Measurements from ENCODE around the gene IGFL4.

The IGFL4 gene

DNA sequence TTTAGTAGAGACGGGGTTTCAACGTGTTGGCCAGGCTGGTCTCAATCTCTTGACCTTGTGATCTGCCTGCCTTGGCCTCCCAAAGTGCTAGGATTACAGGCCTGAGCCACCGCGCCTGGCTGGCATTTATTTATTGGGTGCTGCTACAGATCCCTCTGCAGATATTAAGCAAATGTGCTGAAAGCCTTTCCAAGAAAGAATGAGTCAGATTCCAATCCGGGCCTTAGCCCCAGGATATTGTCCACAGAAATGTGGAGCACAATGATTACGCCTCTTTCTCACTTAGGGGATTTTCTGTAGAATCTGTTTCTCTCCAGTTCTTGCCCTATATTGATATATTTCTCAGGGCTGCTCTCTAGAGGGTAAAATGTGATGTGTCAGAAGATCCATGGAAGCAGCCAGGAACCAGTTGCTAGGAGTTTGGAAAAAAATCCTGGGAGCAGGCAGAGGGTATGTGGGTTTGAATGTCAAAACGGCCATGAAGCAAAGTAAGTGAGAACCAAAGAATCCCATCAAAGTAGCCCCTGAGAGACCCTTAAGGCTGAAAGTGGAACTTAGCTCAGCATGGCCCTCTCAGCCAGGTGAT lies 24.8 kb upstream of the IGFL4 start:
- in situ Hi-C loops (cut with HindIII; ENCODE audit: low sequenced_read_pairs) = no loop called here

- in situ Hi-C loops (cut with HindIII; ENCODE audit: low sequenced_read_pairs) = no loop called here
Measured at GRCh38 chr19:46063201-46063600, 22.4 kb upstream of the IGFL4 start.

- in situ Hi-C loops (cut with HindIII; ENCODE audit: low sequenced_read_pairs) = no loop called here
Measured at GRCh38 chr19:46060012-46060411, 19.2 kb upstream of the IGFL4 start.

DNA sequence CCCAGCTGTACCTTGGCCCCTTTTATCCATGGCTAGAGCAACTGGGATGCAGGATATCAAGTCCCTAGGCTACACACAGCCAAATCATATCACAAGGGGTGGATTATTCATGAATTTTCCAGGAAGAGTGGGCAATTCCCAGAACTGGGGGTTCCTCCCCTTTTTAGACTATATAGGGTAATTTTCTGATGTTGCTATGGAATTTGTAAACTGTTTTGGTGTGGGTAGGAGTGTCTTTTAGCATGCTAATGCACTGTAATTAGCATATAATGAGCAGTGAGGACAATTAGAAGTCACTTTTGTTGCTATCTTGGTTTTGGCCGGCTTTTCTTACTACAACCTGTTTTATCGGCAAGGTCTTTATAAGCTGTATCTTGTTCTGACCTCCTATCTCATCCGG lies 18.0 kb upstream of the IGFL4 start:
- in situ Hi-C loops (cut with HindIII; ENCODE audit: low sequenced_read_pairs) = no loop called here

DNA sequence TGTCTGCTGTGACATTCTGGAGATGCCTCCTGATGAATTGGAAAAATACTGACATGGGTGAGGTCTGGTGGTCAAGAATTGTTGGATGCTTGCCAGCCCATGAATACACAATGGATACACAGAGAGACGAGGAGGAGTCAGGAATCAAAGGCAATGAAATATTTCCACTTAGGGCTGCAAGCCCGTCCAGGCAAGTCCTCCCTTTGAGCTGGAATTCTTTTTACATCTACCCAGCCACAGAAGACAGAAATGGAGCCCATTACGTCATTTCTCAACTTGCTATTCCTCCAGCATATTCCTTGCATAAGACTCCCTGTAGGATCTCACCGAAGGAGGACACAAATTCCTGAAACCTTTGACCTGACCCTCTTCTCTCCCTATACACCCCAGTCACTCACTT lies 15.7 kb upstream of the IGFL4 start:
- in situ Hi-C loops (cut with HindIII; ENCODE audit: low sequenced_read_pairs) = no loop called here

DNA sequence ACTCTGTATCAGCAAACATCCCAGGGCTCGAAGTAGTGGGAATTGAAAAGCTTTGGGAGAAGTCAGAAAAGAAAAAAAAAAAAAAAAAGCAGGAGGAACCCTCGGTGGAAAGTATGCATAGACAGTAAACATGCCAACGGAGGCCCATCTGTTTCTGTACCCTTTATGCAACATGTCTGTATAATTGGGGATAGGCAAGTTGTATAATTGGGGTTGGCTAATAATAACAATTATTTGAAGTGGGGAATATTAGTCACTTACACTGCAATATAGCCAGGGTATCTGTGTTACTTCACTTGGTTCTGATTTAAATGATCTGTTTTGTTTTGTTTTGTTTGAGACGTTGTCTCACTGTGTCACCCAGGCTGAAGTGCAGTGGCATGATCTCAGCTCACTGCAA lies 12.1 kb upstream of the IGFL4 start:
- in situ Hi-C loops (cut with HindIII; ENCODE audit: low sequenced_read_pairs) = no loop called here

GRCh38 chr19:46049597-46049996 lies 8.8 kb upstream of the IGFL4 start:
- in situ Hi-C loops (cut with HindIII; ENCODE audit: low sequenced_read_pairs) = no loop called here

- in situ Hi-C loops (cut with HindIII; ENCODE audit: low sequenced_read_pairs) = no loop called here
Measured at GRCh38 chr19:46043519-46043918, 2.7 kb upstream of the IGFL4 start.

GRCh38 chr19:46042252-46042883 lies 1.6 kb upstream of the IGFL4 start:
- in situ Hi-C loops (cut with HindIII; ENCODE audit: low sequenced_read_pairs) = no loop called here

DNA sequence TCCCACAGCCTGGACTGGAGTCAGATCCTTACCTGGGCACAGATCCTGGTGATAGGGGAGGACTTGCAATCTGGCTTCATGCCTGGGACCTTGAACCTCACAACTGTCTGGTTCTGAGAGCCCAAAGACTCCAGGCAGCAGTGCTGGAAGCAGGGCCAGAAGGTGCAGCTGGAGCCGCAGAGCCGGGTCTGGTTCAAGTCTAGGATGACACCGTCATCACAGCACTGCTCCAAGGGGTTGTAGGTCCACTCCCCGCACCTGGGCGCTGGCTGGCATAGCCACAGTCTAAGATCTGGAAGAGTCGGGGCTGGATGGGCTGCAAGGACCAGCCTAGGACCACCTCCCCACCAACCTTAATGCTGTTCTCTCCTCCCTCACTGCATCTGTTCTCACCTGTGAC lies 677 bp downstream of the IGFL4 start:
- in situ Hi-C loops (cut with HindIII; ENCODE audit: low sequenced_read_pairs) = no loop called here

DNA sequence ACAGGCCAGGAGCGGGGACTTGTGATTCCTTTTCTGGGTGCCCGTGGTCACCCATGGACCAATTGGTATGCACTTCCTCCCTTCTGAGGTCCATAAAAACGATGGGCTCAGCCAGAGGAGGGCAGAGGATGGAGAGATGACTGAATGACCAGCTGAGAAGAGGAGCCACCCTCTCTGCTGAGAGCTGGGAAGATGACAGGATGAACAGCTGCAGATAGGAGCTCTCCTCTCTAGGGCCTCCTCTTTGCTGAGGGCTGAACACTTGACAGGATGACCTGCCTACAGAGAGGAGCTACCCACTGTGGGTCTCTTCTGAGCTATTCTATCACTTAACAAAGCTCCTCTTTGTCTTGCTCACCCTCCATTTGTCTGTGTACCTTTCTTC lies 4.1 kb downstream of the IGFL4 start:
- in situ Hi-C loops (cut with HindIII; ENCODE audit: low sequenced_read_pairs) = no loop called here

DNA sequence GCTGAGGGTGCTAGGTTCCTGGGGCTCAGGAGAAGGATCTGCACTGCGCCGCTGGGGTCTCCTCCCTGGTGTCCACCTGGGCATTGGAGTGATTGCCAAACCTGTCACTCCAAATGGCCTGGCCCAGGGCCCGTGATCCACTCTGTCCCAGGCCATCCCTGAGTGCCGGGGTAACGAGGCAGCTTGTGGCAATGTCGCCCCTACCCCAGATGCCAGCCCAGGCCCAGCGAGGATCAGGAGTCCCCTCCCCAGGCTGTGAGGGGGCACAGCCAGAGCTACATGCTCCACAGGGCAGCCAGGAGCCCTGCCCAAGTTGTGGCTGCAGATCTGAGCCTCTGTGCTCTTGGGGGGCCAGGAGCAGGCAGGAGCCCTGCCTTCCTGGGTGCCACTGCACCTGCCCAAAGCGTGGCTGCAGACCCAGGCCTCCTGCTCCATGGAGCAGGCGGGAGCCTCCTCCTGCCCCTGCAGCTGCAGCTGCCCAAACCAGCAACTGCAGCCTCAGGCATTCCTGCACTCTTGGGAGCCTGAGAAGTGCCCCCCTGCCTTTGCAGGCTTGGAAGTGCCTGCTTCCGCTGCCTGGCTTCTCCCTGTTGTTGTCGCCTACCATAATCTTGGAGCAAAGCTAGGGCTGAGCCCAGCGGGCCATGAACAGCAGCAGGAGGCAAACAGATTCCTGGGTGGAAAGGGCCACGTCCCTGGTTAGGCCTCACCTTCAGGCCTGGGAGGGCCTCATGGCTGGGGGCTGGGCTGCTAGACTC lies 4.6 kb downstream of the IGFL4 start:
- in situ Hi-C loops (cut with HindIII; ENCODE audit: low sequenced_read_pairs) = no loop called here

GRCh38 chr19:46035546-46035945 lies 5.3 kb downstream of the IGFL4 start:
- in situ Hi-C loops (cut with HindIII; ENCODE audit: low sequenced_read_pairs) = no loop called here

GRCh38 chr19:46033401-46033800 lies 7.4 kb downstream of the IGFL4 start:
- in situ Hi-C loops (cut with HindIII; ENCODE audit: low sequenced_read_pairs) = no loop called here

DNA sequence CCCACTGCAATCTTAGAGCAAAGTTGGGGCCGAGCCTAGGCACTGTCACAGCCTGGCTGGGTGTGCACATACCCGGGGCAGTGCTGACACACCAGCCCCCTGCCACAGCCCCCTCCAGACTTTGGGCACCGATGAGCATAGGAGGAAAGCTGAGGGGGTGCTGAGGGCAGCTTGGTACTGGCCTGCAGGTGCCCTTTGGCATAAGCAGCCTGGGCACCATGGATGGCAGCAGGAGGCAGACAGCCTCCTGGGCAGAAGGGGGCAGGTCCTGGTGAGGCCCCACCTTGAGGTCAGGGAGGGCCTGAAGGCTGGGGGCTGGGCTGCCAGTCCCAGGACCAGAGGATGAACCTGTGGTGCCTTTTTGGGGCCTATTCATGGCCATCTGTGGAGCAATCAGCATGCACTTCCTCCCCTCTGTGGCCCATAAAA lies 8.2 kb downstream of the IGFL4 start:
- in situ Hi-C loops (cut with HindIII; ENCODE audit: low sequenced_read_pairs) = no loop called here

DNA sequence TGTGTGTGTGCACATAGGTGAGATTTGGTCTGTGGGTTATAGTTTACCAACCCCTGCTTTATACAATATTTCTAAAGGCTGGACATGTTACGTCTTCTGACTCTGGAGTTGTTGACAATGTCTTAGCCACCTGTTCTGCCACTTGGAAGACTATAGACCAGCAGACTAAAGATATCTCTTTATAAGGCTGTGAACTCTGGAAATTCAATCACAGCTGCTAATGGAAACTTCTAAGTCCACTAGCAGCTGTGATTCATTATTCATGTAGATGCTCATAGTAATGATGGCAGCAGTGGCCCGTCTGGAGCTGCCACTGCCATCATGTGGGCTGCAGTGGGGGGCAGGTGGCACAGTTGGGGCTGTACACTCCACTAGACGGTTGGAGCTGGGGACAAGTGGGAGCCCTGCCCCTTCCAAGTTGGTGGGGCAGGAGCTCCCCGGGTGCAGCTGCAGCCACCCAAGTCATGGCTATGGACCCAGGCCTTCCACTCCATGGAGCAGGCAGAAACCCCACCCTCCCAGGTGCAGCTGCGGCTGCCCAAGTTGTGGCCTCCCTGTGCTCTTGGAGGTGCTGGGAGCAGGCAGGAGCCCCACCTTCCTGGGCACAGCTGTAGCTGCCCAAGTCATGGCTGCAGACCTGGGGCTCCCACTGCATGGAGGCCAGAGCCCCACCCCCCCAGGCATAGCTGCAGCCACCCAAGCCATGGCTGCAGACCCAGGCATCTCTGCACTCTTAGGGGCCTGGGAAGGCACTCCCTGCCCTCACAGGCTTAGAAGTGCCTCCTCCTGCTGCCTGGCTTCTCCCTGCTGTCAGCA lies 8.8 kb downstream of the IGFL4 start:
- in situ Hi-C loops (cut with HindIII; ENCODE audit: low sequenced_read_pairs) = no loop called here

DNA sequence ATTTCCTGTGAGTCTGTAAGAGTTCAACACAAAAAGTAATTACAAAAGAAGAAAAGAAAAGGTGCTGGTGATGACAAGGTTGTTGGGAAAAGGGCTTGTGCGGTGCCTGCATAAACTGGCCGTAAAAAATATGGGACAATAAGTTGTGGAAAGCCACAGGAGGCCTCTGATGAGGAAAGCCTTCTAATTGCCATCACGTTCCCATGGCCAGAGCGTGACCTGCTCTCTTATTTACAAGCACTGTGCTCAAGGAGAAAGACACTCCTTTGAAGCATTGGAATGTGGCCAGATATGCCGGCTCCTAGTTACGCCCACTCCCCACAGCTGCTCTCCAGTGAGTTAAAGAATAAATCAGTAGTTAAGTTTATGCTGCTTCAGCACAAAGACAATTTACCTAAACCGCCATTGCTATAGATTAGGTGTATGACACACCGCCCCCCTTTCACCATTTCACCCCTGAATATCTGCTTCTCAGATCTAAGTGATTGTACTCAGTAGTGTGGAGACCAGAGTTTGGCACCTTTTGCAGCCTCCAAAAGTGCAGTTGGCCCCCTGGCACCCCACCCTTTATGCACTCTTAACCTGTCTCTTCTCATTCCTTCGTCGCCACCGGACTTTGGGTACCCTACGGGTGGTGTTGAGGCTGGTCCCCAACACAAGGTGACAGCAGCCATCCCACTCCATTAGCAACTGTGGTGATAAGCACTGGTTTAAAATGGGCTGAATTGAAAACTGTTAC lies 9.8 kb downstream of the IGFL4 start:
- in situ Hi-C loops (cut with HindIII; ENCODE audit: low sequenced_read_pairs) = no loop called here

GRCh38 chr19:46025835-46026234 lies 15.0 kb downstream of the IGFL4 start:
- in situ Hi-C loops (cut with HindIII; ENCODE audit: low sequenced_read_pairs) = no loop called here

- in situ Hi-C loops (cut with HindIII; ENCODE audit: low sequenced_read_pairs) = no loop called here
Measured at GRCh38 chr19:46023311-46023779, 17.5 kb downstream of the IGFL4 start.

DNA sequence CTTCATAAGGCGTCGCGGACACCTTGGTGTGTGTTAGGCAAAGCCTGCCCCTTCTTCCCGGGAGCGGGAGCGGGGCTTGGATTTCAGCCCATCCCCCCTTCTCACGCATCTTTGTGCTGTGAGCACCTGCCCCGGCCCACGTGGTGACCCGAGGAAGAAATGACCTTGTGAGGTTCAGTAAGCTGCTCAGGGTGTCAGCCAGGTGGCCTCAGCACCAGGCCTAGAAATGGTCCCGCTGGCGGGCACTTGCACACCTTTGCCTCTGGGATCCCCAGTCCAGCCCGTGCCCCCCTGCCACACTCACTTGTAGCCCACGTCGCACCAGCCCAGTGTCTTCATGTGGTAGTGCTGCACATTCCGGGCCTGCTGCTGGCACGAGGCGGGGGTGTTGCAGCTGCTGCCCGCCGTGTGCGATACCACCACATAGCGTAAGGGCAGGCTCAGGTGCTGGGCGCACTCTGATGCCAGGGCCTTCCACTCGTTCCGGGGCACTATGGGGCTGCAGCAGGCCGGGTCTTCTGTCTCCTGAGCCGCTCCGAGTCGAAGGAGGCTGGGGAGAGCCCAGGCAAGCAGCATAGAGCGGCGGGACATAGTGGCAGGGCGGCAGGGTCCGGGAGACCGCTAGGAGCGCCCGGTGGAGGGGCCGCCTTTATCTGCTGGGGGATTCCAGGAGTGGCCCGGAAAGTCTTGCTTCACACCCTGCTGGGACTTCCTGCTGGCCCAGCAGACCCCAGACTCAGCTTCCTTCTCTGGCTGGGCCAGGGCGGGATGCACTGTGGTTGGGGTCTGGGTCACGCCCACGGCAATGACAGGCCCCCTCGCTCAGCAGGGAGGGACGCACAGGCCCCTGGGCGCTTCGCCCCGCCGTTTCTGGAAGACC lies 18.1 kb downstream of the IGFL4 start, which contains the start of gene PGLYRP1:
Gene PGLYRP1, minus strand, starts transcription at position 623 of the 880 bp plus-strand sequence. Its CDS starts 32 bp downstream, at position 591.
- in situ Hi-C loops (cut with HindIII; ENCODE audit: low sequenced_read_pairs) = no loop called here

All from endothelial cell of hepatic sinusoid (primary cell).